Neural progenitor cell (in vitro differentiated cells): Measurements from ENCODE around the gene RGL4. TPM values are rescaled to one million over a fixed set of nuclear protein-coding genes. Genes with fewer than 3 reads are reported as not detected.
A peak's percentile ranks its signal among the peaks of the same experiment; 100 is the strongest.

Source experiments
- DNase-seq: peaks from one replicate; pipeline ENCODE4 v3.0.0-alpha.2; 2016; ENCODE audit warnings: low spot score
- H2AFZ ChIP-seq: fragments of 200-600 bp; sonication (generic); replicated peaks from 2 replicates; pipeline ENCODE4 v1.6.1; 2016; ENCODE audit warnings: antibody characterized with exemption
- H3F3A ChIP-seq: fragments of 200-600 bp; sonication (generic); 2 replicates; pipeline ENCODE4 v1.6.1; 2016; ENCODE audit warnings: antibody characterized with exemption, low read depth
- H3K27ac ChIP-seq: fragments of 200-600 bp; sonication (generic); 2 replicates; pipeline ENCODE4 v1.5.1; 2016; ENCODE audit warnings: mild to moderate bottlenecking
- H3K27me3 ChIP-seq: fragments of 200-600 bp; sonication (generic); 2 replicates; pipeline ENCODE4 v1.6.1; 2016; ENCODE audit warnings: mild to moderate bottlenecking, moderate library complexity
- H3K36me3 ChIP-seq: fragments of 200-600 bp; sonication (generic); 2 replicates; pipeline ENCODE4 v1.5.1; 2016
- H3K4me1 ChIP-seq: fragments of 200-600 bp; sonication (generic); 2 replicates; pipeline ENCODE4 v1.6.1; 2016; ENCODE audit warnings: mixed run types
- H3K4me2 ChIP-seq: fragments of 200-600 bp; sonication (generic); 2 replicates; pipeline ENCODE4 v1.6.1; 2016
- H3K4me3 ChIP-seq: fragments of 200-600 bp; sonication (generic); 2 replicates; pipeline ENCODE4 v1.5.1; 2016
- H3K79me2 ChIP-seq: fragments of 200-600 bp; sonication (generic); 2 replicates; pipeline ENCODE4 v1.6.1; 2016; ENCODE audit warnings: low read depth
- H3K9ac ChIP-seq: fragments of 200-600 bp; sonication (generic); 2 replicates; pipeline ENCODE4 v1.6.1; 2016
- H3K9me3 ChIP-seq: fragments of 200-600 bp; sonication (generic); 2 replicates; pipeline ENCODE4 v1.5.1; 2016; ENCODE audit warnings: low read depth
- H4K20me1 ChIP-seq: fragments of 200-600 bp; sonication (generic); 2 replicates; pipeline ENCODE4 v1.6.1; 2016; ENCODE audit warnings: low read depth
- H3K27ac Mint-ChIP-seq: 3 replicates; pipeline ENCODE4 v1.8.0; 2021; ENCODE audit warnings: mixed read lengths
- H3K27me3 Mint-ChIP-seq: 2 replicates; pipeline ENCODE4 v1.8.0; 2022; ENCODE audit warnings: low read depth, mild to moderate bottlenecking, inconsistent platforms, moderate library complexity, mixed read lengths; ENCODE audit not compliant: insufficient read depth
- H3K36me3 Mint-ChIP-seq: 3 replicates; pipeline ENCODE4 v1.8.0; 2021; ENCODE audit warnings: mixed read lengths
- H3K4me1 Mint-ChIP-seq: 3 replicates; pipeline ENCODE4 v1.8.0; 2021; ENCODE audit warnings: mixed read lengths
- H3K4me3 Mint-ChIP-seq: 3 replicates; pipeline ENCODE4 v1.8.0; 2021; ENCODE audit warnings: mild to moderate bottlenecking, moderate library complexity, mixed read lengths
- H3K9me3 Mint-ChIP-seq: 3 replicates; pipeline ENCODE4 v1.8.0; 2020; ENCODE audit warnings: mixed read lengths
- EZH2 ChIP-seq: fragments of 200-600 bp; sonication (generic); IDR thresholded peaks from 2 replicates; pipeline ENCODE4 v1.6.1; 2017; ENCODE audit warnings: antibody characterized with exemption, mild to moderate bottlenecking, moderate library complexity
- EZH2phosphoT487 ChIP-seq: fragments of 200-600 bp; sonication (generic); IDR thresholded peaks from 2 replicates; pipeline ENCODE4 v1.6.1; 2017; ENCODE audit warnings: antibody characterized with exemption
- total RNA-seq: library from RNA; depleted of rRNA; stranded (reverse); fragments of >200 nt; gene quantifications from 2 replicates; pipeline ENCODE4 v1.2.3, GENCODE V29; 2015; ENCODE audit warnings: low replicate concordance
- TF ChIP-seq, protein P1 (sequence below): fragments of 200-600 bp; sonication (generic); IDR thresholded peaks from 2 replicates; pipeline ENCODE4 v1.5.1; 2017; ENCODE audit warnings: antibody characterized with exemption, mild to moderate bottlenecking

The RGL4 gene
- total RNA-seq, 1 donor from 2014 or later, result not detected

DNA sequence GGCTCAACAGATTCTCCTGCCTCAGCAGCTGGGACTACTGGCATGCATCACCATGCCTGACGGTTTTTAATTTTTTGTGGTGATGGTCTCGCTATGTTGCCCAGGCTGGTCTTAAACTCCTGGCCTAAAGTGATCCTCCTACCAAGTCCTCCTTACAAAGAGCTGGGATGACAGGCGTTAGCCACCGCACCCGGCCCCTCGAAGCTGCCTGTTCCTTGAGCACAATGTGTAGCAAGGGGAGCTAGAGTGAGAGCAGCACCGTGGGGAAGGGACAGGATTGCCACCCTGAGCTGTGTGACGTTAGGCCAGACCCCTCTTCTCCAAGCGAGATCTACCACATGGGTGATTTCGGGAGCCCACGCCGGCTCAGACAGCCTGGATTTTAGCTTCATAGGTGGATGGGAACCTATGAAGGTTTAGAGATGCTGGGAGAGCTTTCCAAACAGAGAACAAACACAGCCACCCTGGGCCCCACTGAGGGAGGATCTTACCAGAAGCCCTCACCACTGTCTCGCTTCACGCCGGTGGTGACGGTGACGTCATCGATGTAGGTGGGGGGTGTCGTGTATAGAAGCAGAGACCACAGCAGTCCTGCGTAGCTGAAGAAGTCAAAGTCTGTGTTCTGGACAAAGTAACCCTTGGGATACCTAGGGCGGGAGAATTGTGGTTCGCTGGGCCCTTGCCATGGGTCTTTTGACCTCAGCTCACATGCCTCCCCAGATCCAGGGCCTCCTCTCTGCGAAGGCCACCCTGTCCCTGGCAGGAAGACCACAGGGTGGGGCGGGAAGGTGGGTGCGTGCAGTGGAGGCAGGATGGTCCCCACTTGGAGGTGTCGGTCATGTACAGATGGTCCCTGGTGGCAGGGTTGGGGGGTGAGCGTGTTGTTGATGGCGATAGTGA, 23.1 kb downstream of the RGL4 start:
- Histone ChIP-seq H3K36me3 (no peaks in the 10 kb centered on the region), H3K4me1 (no peaks in the 10 kb centered on the region), H3K79me2 (peaks cover 17% of the 10 kb centered on the region), H3F3A (no peaks in the 10 kb centered on the region), H2AFZ (no peak overlapping the region), H3K4me2 (no peak overlapping the region), H3K4me3 (no peak overlapping the region), H3K27ac (no peak overlapping the region), H4K20me1 (no peaks in the 10 kb centered on the region), H3K9ac (no peak overlapping the region), H3K9me3 (no peaks in the 10 kb centered on the region), H3K27me3 (no peaks in the 10 kb centered on the region)
- Mint-ChIP-seq H3K9me3 (no peaks in the 10 kb centered on the region), H3K27ac (no peak overlapping the region), H3K4me1 (peaks cover 4% of the 10 kb centered on the region), H3K36me3 (peaks cover 26% of the 10 kb centered on the region), H3K27me3 (no peaks in the 10 kb centered on the region), H3K4me3 (peak overlapping the region; percentile 28)
- no peak for DNase-seq
- no peak for TF ChIP-seq EZH2phosphoT487
- TF ChIP-seq, protein P1, sequence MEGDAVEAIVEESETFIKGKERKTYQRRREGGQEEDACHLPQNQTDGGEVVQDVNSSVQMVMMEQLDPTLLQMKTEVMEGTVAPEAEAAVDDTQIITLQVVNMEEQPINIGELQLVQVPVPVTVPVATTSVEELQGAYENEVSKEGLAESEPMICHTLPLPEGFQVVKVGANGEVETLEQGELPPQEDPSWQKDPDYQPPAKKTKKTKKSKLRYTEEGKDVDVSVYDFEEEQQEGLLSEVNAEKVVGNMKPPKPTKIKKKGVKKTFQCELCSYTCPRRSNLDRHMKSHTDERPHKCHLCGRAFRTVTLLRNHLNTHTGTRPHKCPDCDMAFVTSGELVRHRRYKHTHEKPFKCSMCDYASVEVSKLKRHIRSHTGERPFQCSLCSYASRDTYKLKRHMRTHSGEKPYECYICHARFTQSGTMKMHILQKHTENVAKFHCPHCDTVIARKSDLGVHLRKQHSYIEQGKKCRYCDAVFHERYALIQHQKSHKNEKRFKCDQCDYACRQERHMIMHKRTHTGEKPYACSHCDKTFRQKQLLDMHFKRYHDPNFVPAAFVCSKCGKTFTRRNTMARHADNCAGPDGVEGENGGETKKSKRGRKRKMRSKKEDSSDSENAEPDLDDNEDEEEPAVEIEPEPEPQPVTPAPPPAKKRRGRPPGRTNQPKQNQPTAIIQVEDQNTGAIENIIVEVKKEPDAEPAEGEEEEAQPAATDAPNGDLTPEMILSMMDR, result no peak
- no peak for TF ChIP-seq EZH2

DNA sequence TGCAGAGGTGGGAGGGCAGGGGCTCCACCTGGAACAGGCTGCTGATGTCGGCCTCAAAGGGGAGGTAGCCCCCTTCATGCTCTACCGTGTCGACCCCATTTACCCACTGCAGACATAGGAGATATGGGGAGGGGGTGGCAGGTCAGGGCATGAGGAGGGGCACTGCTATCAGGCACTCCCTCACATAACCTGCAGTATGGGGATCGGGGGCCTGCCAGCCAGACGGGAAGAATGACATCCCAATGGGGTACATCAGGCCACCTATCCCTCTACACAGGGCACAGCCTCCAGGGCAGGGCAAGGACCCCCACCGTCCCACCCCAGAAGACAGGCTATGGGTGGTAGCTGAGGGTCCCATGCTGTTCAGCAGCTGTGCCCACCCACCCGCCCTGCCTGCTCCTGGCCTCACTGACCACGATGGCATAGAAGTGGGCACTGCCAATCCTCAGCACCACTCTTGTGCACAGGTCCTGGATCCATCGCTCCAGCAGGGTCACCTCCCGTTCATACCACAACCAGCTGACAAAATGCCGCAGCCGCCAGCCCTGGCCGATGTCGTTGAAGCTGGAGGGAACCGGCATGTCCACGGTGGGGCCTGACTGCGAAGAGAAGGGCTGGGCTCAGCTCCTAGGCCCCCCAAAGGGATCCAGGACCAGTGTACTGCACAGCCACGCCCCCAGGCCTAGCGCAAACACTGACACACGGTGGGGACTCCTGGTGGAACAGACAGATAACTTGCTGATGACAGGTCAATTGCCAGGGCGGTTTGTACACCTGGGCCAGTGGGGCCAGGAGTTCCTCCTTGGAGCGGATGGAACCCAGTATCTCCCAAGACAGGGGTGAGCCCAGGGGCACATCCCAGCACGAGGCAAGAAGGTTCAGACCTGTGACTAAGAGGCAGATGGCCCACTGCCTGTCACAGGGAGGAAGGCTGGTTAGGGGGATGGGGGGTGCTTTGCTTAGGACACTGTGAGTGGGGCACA, 24.1 kb downstream of the RGL4 start:
- H3K27ac Mint-ChIP-seq, result no peak overlapping the region
- Histone ChIP-seq H2AFZ (no peak overlapping the region), H3F3A (no peaks in the 10 kb centered on the region), H3K9ac (no peak overlapping the region), H3K36me3 (no peaks in the 10 kb centered on the region), H3K27ac (no peak overlapping the region), H3K4me2 (no peak overlapping the region), H3K4me3 (no peak overlapping the region), H4K20me1 (no peaks in the 10 kb centered on the region), H3K27me3 (no peaks in the 10 kb centered on the region), H3K79me2 (peaks cover 17% of the 10 kb centered on the region), H3K4me1 (no peaks in the 10 kb centered on the region), H3K9me3 (no peaks in the 10 kb centered on the region)
- no peaks in the 10 kb centered on the region for H3K9me3 Mint-ChIP-seq
- peak overlapping the region; percentile 76 for H3K4me3 Mint-ChIP-seq
- no peaks in the 10 kb centered on the region for H3K27me3 Mint-ChIP-seq
- no peak for DNase-seq
- H3K4me1 Mint-ChIP-seq, result peaks cover 4% of the 10 kb centered on the region
- peaks cover 21% of the 10 kb centered on the region for H3K36me3 Mint-ChIP-seq
- TF ChIP-seq EZH2phosphoT487 (no peak), EZH2 (no peak)
- TF ChIP-seq, protein P1, result no peak

DNA sequence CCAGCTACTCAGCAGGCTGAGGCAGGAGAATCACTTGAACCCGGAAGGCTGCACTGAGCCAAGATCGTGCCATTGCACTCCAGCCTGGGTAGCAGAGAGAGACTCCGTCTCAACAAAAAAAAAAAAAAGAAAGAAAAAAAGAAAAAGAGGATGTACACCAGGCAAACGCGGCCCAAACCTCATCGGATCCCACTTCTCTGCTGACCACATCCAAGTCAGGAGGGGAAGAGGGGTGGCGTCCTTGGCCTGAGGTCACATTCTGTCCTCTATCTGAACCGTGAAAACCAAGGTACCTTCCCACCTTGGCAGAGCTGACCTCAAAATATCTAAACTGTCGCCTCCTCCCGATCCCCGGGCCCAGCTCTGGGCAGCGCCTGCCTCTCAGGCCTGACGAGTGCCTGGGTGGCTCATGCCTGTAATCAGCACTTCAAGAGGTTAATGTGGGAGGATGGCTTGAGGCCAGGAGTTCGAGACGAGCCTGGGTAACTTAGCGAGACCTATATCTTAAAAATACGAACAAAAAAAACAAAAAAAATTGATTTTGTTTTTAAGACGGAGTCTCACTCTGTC, 25.1 kb downstream of the RGL4 start:
- DNase-seq, result no peak
- Histone ChIP-seq H3K9ac (no peak overlapping the region), H3K27ac (no peak overlapping the region), H3K27me3 (no peaks in the 10 kb centered on the region), H3K79me2 (peaks cover 17% of the 10 kb centered on the region), H3K36me3 (no peaks in the 10 kb centered on the region), H2AFZ (no peak overlapping the region), H3F3A (no peaks in the 10 kb centered on the region), H3K4me3 (peak overlapping the region; percentile 81), H3K4me1 (no peaks in the 10 kb centered on the region), H4K20me1 (no peaks in the 10 kb centered on the region), H3K9me3 (no peaks in the 10 kb centered on the region), H3K4me2 (peak overlapping the region; percentile 84)
- Mint-ChIP-seq H3K36me3 (peaks cover 13% of the 10 kb centered on the region), H3K27me3 (no peaks in the 10 kb centered on the region), H3K27ac (no peak overlapping the region), H3K4me3 (peak overlapping the region; percentile 86), H3K4me1 (peaks cover 4% of the 10 kb centered on the region), H3K9me3 (no peaks in the 10 kb centered on the region)
- no peak for TF ChIP-seq EZH2phosphoT487
- TF ChIP-seq EZH2, result no peak
- TF ChIP-seq, protein P1, result no peak
